PC-9 (cell line): ENCODE data around the gene MTPN.

Source experiments
- CTCF ChIP-seq: fragments of 200-600 bp; sonication (generic); conservative IDR thresholded peaks from 2 replicates; pipeline ENCODE4 v1.6.1; 2017; ENCODE audit warnings: mixed run types, antibody characterized with exemption, mild to moderate bottlenecking, moderate library complexity
- EZH2 ChIP-seq: fragments of 200-600 bp; sonication (generic); IDR thresholded peaks from 2 replicates; pipeline ENCODE4 v1.8.0; 2017; ENCODE audit warnings: antibody characterized with exemption, low read depth

- TF ChIP-seq CTCF = no peak
- TF ChIP-seq EZH2 = no peak
Measured at GRCh38 chr7:135979471-135980011, 2.4 kb upstream of the MTPN start.
